Heart left ventricle (tissue), 16 donors: ENCODE data around the gene SBNO2. TPM values are rescaled to one million over a fixed set of nuclear protein-coding genes. Genes with fewer than 3 reads are reported as not detected.

Source experiments
- ATAC-seq, 4 donors: fragments of 200-7000 bp; cut with Tn5 transposase; one replicate each; pipeline ENCODE4 v1.9.1; 2020 to 2022; ENCODE audit warnings: moderate library complexity in 4 of 4, mild to moderate bottlenecking in 3 of 4, moderate number of reproducible peaks in 1 of 4
- DNase-seq, 5 donors: peaks; one replicate each; pipeline ENCODE4 v3.0.0-alpha.2; 2020
- H3K27ac ChIP-seq, 12 donors: fragments of 200-600 bp; sonication (generic) in 4 of 12; one replicate each; pipeline versions ENCODE4 v1.5.0 to v1.8.0; 2016 to 2022; ENCODE audit warnings: mild to moderate bottlenecking in 2 of 12
- H3K27me3 ChIP-seq, 9 donors: fragments of 200-600 bp; sonication (generic) in 2 of 9; one replicate each; pipeline versions ENCODE4 v1.5.1 to v1.8.0; 2016 to 2022; ENCODE audit warnings: mild to moderate bottlenecking in 3 of 9
- H3K36me3 ChIP-seq, 9 donors: fragments of 200-600 bp; sonication (generic) in 2 of 9; one replicate each; pipeline versions ENCODE4 v1.5.0 to v1.8.0; 2018 to 2022; ENCODE audit warnings: mild to moderate bottlenecking in 2 of 9
- H3K4me1 ChIP-seq, 12 donors: fragments of 200-600 bp; sonication (generic) in 4 of 12; one replicate each; pipeline versions ENCODE4 v1.5.0 to v1.8.0; 2016 to 2022; ENCODE audit warnings: mild to moderate bottlenecking in 3 of 12
- H3K4me3 ChIP-seq, 12 donors: fragments of 200-600 bp; sonication (generic) in 4 of 12; one replicate each; pipeline versions ENCODE4 v1.5.0 to v1.8.0; 2017 to 2022; ENCODE audit warnings: mild to moderate bottlenecking in 9 of 12, moderate library complexity in 4 of 12
- H3K9me3 ChIP-seq, 12 donors: fragments of 200-600 bp; sonication (generic) in 4 of 12; one replicate each; pipeline versions ENCODE4 v1.5.0 to v1.8.0; 2016 to 2022; ENCODE audit warnings: mild to moderate bottlenecking in 1 of 12
- POLR2A ChIP-seq, 2 donors: fragments of 450-650 bp; IDR thresholded peaks; one replicate each; pipeline ENCODE4 v1.6.1; 2017; ENCODE audit warnings: antibody characterized with exemption in 2 of 2, mild to moderate bottlenecking in 2 of 2, moderate library complexity in 2 of 2
- WGBS, 4 donors: extraction: QIAGEN DNeasy Blood & Tissue Kit in 2 of 4; methylation state at CpG; one replicate each; pipeline versions ENCODE4 v1.1.5 to v1.1.7; 2013 to 2018; 5-methylcytosine and 5-hydroxymethylcytosine counted together
- intact Hi-C, 10 donors: fragments of 100-400 bp; cut with DNase I; formaldehyde crosslinking; loops; one replicate each; pipeline versions ENCODE4 v1.11.1 to v1.14.2; 2022
- polyA plus RNA-seq, 2 donors: library from polyadenylated mRNA; stranded (reverse); fragments of 200-250 nt; gene quantifications; one replicate each; pipeline ENCODE4 v1.2.3, GENCODE V29; 2013
- total RNA-seq, 9 donors: library from RNA; depleted of rRNA in 2 of 9; stranded (reverse); fragments of >200 nt in 2 of 9; fragmentation: NEBNext Ultra II Directional in 3 of 9; extraction: Animal tissue kit (Norgen Biotek cat#: 25700) in 3 of 9; gene quantifications; one replicate each; pipeline versions ENCODE4 v1.1.0 to v1.2.4, GENCODE V29; 2016 to 2023
- TF ChIP-seq, protein P1 (sequence below), 12 donors: fragments of 200-600 bp; sonication (generic) in 4 of 12; IDR thresholded peaks; one replicate each; pipeline versions ENCODE4 v1.5.0 to v1.8.0; 2018 to 2022; ENCODE audit warnings: antibody characterized with exemption in 12 of 12, mild to moderate bottlenecking in 5 of 12
- donor health status: ischemic (EF 13 %, LVEDD 7.1; RV severe dilation, severe dysfunction).
- donor health status: healthy with polysubstance abuse.
- donor health status: DM: no; HTN: yes; CAD: no.
- donor health status: DM: no; HTN: no; CAD: no.
- donor health status: ischemic (EF 25% LVEDD 6.9; RV normal size, moderate dysfunction).
- donor health status: ischemic (EF 25% LVEDD 5.7; RV mildly dilated, moderate dysfunction).
- donor health status: healthy.
- donor health status: DM: yes; HTN: yes; CAD: no.
- donor health status: ischemic (EF 35%, LVEDD 5.7; RV mildly dilated, moderate dysfunction).
- donor health status: nonischemic (EF 11% LVEDD 7.7; RV severe dilation, severe dysfunction).
- donor health status: DM: yes; HTN: yes; CAD: no.
- donor health status: PGD.
- donor health status: ischemic (EF 29% LVEDD 5.4; RV normal size, mild dysfunction).
- donor health status: nonischemic (EF 23%, LVEDD 6.1; RV moderate dilation, normal function).

Gene SBNO2
- total and polyA plus RNA-seq, 11 donors, result 9.9 to 78.9 (median 18.7) TPM

DNA sequence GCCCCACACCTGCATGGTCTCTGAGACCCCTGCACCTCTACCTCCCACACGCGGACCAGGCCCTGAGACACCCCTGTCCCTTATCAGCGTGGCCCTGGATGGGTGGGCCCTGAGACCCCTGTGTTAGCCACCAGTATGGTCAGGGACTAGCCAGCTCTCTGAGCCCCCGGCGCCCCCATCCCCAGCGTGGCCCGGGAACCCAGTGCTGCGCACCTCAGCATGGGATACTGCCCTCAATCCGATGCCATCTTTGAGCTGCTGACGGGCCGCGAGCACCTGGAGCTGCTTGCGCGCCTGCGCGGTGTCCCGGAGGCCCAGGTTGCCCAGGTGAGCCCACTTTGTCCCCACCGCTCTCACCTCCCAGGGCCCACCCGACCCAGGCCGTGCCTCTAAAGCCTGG is 112.1 kb downstream of the SBNO2 start:
- H3K4me1 ChIP-seq, result peaks cover 2 to 26% (median 16%) of the 10 kb centered on the region in 12 donors
- H3K9me3 ChIP-seq, result peaks cover 4 to 34% (median 24%) of the 10 kb centered on the region in 12 donors
- intact Hi-C loops, result no loop called here
- H3K27me3 ChIP-seq, result peaks cover 8 to 33% (median 11%) of the 10 kb centered on the region in 9 donors
- no peak overlapping the region for H3K27ac ChIP-seq
- DNase-seq, result no peak
- no peak for ATAC-seq
- H3K4me3 ChIP-seq, result no peak overlapping the region
- TF ChIP-seq, protein P1, sequence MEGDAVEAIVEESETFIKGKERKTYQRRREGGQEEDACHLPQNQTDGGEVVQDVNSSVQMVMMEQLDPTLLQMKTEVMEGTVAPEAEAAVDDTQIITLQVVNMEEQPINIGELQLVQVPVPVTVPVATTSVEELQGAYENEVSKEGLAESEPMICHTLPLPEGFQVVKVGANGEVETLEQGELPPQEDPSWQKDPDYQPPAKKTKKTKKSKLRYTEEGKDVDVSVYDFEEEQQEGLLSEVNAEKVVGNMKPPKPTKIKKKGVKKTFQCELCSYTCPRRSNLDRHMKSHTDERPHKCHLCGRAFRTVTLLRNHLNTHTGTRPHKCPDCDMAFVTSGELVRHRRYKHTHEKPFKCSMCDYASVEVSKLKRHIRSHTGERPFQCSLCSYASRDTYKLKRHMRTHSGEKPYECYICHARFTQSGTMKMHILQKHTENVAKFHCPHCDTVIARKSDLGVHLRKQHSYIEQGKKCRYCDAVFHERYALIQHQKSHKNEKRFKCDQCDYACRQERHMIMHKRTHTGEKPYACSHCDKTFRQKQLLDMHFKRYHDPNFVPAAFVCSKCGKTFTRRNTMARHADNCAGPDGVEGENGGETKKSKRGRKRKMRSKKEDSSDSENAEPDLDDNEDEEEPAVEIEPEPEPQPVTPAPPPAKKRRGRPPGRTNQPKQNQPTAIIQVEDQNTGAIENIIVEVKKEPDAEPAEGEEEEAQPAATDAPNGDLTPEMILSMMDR (IDR thresholded peaks at IDR 0.05), result no peak
- TF ChIP-seq POLR2A (IDR thresholded peaks at IDR 0.05), result no peak
- H3K36me3 ChIP-seq, result peaks cover 0 to 13% (median 0%) of the 10 kb centered on the region in 9 donors
- WGBS, 4 donors, result 84 to 94% (median 89%) methylated on average over 5 to 20 of the region's 20 CpGs

DNA sequence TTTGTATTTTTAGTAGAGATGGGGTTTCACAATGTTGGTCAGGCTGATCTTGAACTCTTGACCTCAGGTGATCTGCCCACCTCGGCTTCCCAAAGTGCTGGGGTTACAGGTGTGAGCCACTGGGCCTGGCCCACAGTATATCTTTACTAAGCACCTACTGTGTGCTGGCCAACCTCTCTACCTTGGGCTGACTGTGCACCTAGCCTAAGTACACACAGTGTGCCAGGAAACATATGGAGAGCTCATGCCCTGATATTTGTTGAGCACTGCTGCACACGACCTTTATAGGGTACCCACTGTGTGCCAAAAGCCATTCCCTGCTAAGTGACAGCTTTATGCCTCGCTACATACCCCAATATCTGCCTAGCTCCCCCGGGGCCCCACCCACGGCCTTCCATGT is 113.4 kb downstream of the SBNO2 start:
- WGBS, 4 donors, result 71 to 90% (median 83%) methylated on average over 5 of the region's 5 CpGs
- DNase-seq (no peak), ATAC-seq (no peak)
- TF ChIP-seq, protein P1 (IDR thresholded peaks at IDR 0.05), result no peak
- TF ChIP-seq POLR2A (IDR thresholded peaks at IDR 0.05), result no peak
- no peak overlapping the region for H3K27ac ChIP-seq
- peaks cover 4 to 47% (median 32%) of the 10 kb centered on the region in 12 donors for H3K9me3 ChIP-seq
- H3K36me3 ChIP-seq, result peaks cover 0 to 25% (median 0%) of the 10 kb centered on the region in 9 donors
- no peak overlapping the region for H3K4me3 ChIP-seq
- peaks cover 0 to 20% (median 0%) of the 10 kb centered on the region in 9 donors for H3K27me3 ChIP-seq
- intact Hi-C loops, result no loop called here
- H3K4me1 ChIP-seq, result peaks cover 0 to 13% (median 9%) of the 10 kb centered on the region in 12 donors

DNA sequence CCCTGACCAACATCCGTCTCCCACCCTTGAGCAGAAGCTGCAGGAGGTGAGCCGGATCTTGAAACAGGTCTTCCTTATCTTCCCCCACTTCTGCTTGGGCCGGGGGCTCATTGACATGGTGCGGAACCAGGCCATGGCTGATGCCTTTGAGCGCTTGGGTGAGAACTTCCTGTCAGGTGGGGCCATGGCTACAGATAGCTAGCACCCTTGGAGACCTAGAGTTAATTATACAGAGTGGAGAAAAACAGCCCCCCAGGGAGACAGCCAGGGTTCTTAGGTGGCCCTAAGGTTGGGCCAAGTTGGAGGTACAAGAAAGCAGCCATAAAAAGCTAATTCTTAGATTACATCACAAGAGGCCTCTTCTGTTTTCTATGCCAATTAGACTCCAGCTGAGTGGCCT is 116.0 kb downstream of the SBNO2 start:
- Histone ChIP-seq H3K27me3 (no peaks in the 10 kb centered on the region), H3K9me3 (peaks cover 4 to 56% (median 32%) of the 10 kb centered on the region in 12 donors), H3K27ac (no peak overlapping the region), H3K36me3 (peaks cover 0 to 27% (median 0%) of the 10 kb centered on the region in 9 donors), H3K4me1 (no peaks in the 10 kb centered on the region), H3K4me3 (no peak overlapping the region)
- intact Hi-C loops, result no loop called here
- WGBS, 4 donors, result 94 to 96% (median 96%) methylated on average over 5 of the region's 5 CpGs
- ATAC-seq (no peak), DNase-seq (no peak)
- TF ChIP-seq, protein P1 (IDR thresholded peaks at IDR 0.05), result no peak
- TF ChIP-seq POLR2A (IDR thresholded peaks at IDR 0.05), result no peak

Other genes with a start within 250 kb of the SBNO2 start
- 10 to 100 TPM in 1 of 9 donors, 1 to 10 TPM in 8; 1.9 to 15.7 (median 5.8) TPM for gene ARID3A, start 248.2 kb downstream of the SBNO2 start, total RNA-seq
- gene ARID3A, start 248.2 kb downstream of the SBNO2 start, polyA plus RNA-seq, result 1 to 10 TPM; 3.9 to 5.9 TPM
- 10 to 100 TPM; 15.6 to 36.3 (median 19.2) TPM for gene WDR18, start 189.9 kb downstream of the SBNO2 start, total RNA-seq
- gene WDR18, start 189.9 kb downstream of the SBNO2 start, polyA plus RNA-seq, result 10 to 100 TPM; 31.9 to 34.5 TPM
- under 1 TPM in 2 of 9 donors, not detected in 7; 0.09 to 0.51 TPM for gene GRIN3B, start 173.8 kb downstream of the SBNO2 start, total RNA-seq
- gene GRIN3B, start 173.8 kb downstream of the SBNO2 start, polyA plus RNA-seq, result under 1 TPM in 1 of 2 donors, not detected in 1; 0.01 TPM
- gene TMEM259, start 153.1 kb downstream of the SBNO2 start, total RNA-seq, result 100 to 1,000 TPM in 7 of 9 donors, 10 to 100 TPM in 2; 95.1 to 189 (median 112) TPM
- gene TMEM259, start 153.1 kb downstream of the SBNO2 start, polyA plus RNA-seq, result 100 to 1,000 TPM; 131 to 148 TPM
- gene RNU6-2, start 152.7 kb downstream of the SBNO2 start, total RNA-seq, result not detected
- not detected for gene RNU6-2, start 152.7 kb downstream of the SBNO2 start, polyA plus RNA-seq
- 10 to 100 TPM; 26.2 to 98.5 (median 61.6) TPM for gene CNN2, start 147.7 kb downstream of the SBNO2 start, total RNA-seq
- gene CNN2, start 147.7 kb downstream of the SBNO2 start, polyA plus RNA-seq, result 10 to 100 TPM; 43.8 to 45.3 TPM
- gene ABCA7, start 134.2 kb downstream of the SBNO2 start, total RNA-seq, result 10 to 100 TPM in 4 of 9 donors, 1 to 10 TPM in 5; 5.9 to 12.4 (median 9.2) TPM
- 1 to 10 TPM; 2.9 to 8.8 TPM for gene ABCA7, start 134.2 kb downstream of the SBNO2 start, polyA plus RNA-seq
- 10 to 100 TPM in 3 of 9 donors, 1 to 10 TPM in 6; 1.6 to 38.2 (median 5.1) TPM for gene ARHGAP45, start 107.1 kb downstream of the SBNO2 start, total RNA-seq
- gene ARHGAP45, start 107.1 kb downstream of the SBNO2 start, polyA plus RNA-seq, result 1 to 10 TPM; 4.1 to 4.7 TPM
- gene POLR2E, start 78.9 kb downstream of the SBNO2 start, total RNA-seq, result 100 to 1,000 TPM; 116 to 220 (median 139) TPM
- 100 to 1,000 TPM; 161 to 209 TPM for gene POLR2E, start 78.9 kb downstream of the SBNO2 start, polyA plus RNA-seq
- gene GPX4, start 70.3 kb downstream of the SBNO2 start, total RNA-seq, result 100 to 1,000 TPM; 251 to 590 (median 289) TPM
- gene GPX4, start 70.3 kb downstream of the SBNO2 start, polyA plus RNA-seq, result 100 to 1,000 TPM; 377 to 558 TPM
- gene STK11, start 31.5 kb upstream of the SBNO2 start, total RNA-seq, result 10 to 100 TPM; 44.7 to 92.0 (median 50.7) TPM
- gene STK11, start 31.5 kb upstream of the SBNO2 start, polyA plus RNA-seq, result 10 to 100 TPM; 49.1 to 56.4 TPM
- 1 to 10 TPM in 6 of 9 donors, under 1 TPM in 3; 0.60 to 2.2 (median 1.8) TPM for gene CBARP, start 63.7 kb upstream of the SBNO2 start, total RNA-seq
- gene CBARP, start 63.7 kb upstream of the SBNO2 start, polyA plus RNA-seq, result 1 to 10 TPM; 1.0 to 1.6 TPM
- gene ATP5F1D, start 67.5 kb upstream of the SBNO2 start, total RNA-seq, result 100 to 1,000 TPM; 201 to 584 (median 450) TPM
- 1,000 to 10,000 TPM in 1 of 2 donors, 100 to 1,000 TPM in 1; 459 to 1,034 TPM for gene ATP5F1D, start 67.5 kb upstream of the SBNO2 start, polyA plus RNA-seq
- 100 to 1,000 TPM in 1 of 9 donors, 10 to 100 TPM in 8; 25.8 to 115 (median 60.5) TPM for gene MIDN, start 74.3 kb upstream of the SBNO2 start, total RNA-seq
- 10 to 100 TPM; 31.5 to 33.6 TPM for gene MIDN, start 74.3 kb upstream of the SBNO2 start, polyA plus RNA-seq
- gene CIRBP, start 95.1 kb upstream of the SBNO2 start, total RNA-seq, result 100 to 1,000 TPM; 149 to 425 (median 269) TPM
- 100 to 1,000 TPM; 217 to 282 TPM for gene CIRBP, start 95.1 kb upstream of the SBNO2 start, polyA plus RNA-seq
- gene FAM174C, start 101.3 kb upstream of the SBNO2 start, total RNA-seq, result 10 to 100 TPM; 11.6 to 46.7 (median 18.7) TPM
- 10 to 100 TPM; 23.8 to 56.4 TPM for gene FAM174C, start 101.3 kb upstream of the SBNO2 start, polyA plus RNA-seq
- not detected for gene EFNA2, start 111.6 kb upstream of the SBNO2 start, total RNA-seq
- gene EFNA2, start 111.6 kb upstream of the SBNO2 start, polyA plus RNA-seq, result not detected
- 100 to 1,000 TPM; 205 to 717 (median 336) TPM for gene NDUFS7, start 209.6 kb upstream of the SBNO2 start, total RNA-seq
- 100 to 1,000 TPM; 251 to 634 TPM for gene NDUFS7, start 209.6 kb upstream of the SBNO2 start, polyA plus RNA-seq
- gene GAMT, start 227.3 kb upstream of the SBNO2 start, total RNA-seq, result 100 to 1,000 TPM in 1 of 9 donors, 10 to 100 TPM in 8; 35.9 to 167 (median 62.5) TPM
- 100 to 1,000 TPM in 1 of 2 donors, 10 to 100 TPM in 1; 21.9 to 180 TPM for gene GAMT, start 227.3 kb upstream of the SBNO2 start, polyA plus RNA-seq
- gene DAZAP1, start 233.3 kb upstream of the SBNO2 start, total RNA-seq, result 100 to 1,000 TPM in 1 of 9 donors, 10 to 100 TPM in 8; 36.8 to 124 (median 78.5) TPM
- gene DAZAP1, start 233.3 kb upstream of the SBNO2 start, polyA plus RNA-seq, result 100 to 1,000 TPM in 1 of 2 donors, 10 to 100 TPM in 1; 65.8 to 128 TPM